GM23338 (cell line): ENCODE results near the gene DYRK1A. TPM values are rescaled to one million over a fixed set of nuclear protein-coding genes. Genes with fewer than 3 reads are reported as not detected.

Experiments
- ATAC-seq: fragments of 200-7000 bp; cut with Tn5 transposase; 3 replicates; pipeline ENCODE4 v1.9.1; 2020
- DNase-seq: peaks from one replicate; pipeline ENCODE4 v3.0.0-alpha.2; 2015; ENCODE audit warnings: low spot score
- H2AFZ ChIP-seq: fragments of 200-600 bp; sonication (generic); 2 replicates; pipeline ENCODE4 v1.8.0; 2016; ENCODE audit warnings: antibody characterized with exemption, mild to moderate bottlenecking, moderate library complexity
- H3F3A ChIP-seq: fragments of 200-600 bp; sonication (generic); replicated peaks from 2 replicates; pipeline ENCODE4 v1.8.0; 2017; ENCODE audit warnings: antibody characterized with exemption, mixed run types, low read depth
- H3K27ac ChIP-seq: fragments of 200-600 bp; sonication (generic); 2 replicates; pipeline ENCODE4 v1.6.1; 2016; ENCODE audit warnings: low read depth
- H3K27me3 ChIP-seq: fragments of 200-600 bp; sonication (generic); 2 replicates; pipeline ENCODE4 v1.8.0; 2016; ENCODE audit warnings: mild to moderate bottlenecking, mixed run types, moderate library complexity; ENCODE audit not compliant: insufficient read depth
- H3K36me3 ChIP-seq: fragments of 200-600 bp; sonication (generic); 2 replicates; pipeline ENCODE4 v1.8.0; 2016; ENCODE audit warnings: mild to moderate bottlenecking; ENCODE audit not compliant: insufficient read depth
- H3K4me1 ChIP-seq: fragments of 200-600 bp; sonication (generic); 2 replicates; pipeline ENCODE4 v1.8.0; 2016; ENCODE audit warnings: mild to moderate bottlenecking, moderate library complexity; ENCODE audit not compliant: insufficient read depth
- H3K4me2 ChIP-seq: fragments of 200-600 bp; sonication (generic); 2 replicates; pipeline ENCODE4 v1.7.1; 2017; ENCODE audit warnings: mixed run types
- H3K4me3 ChIP-seq: fragments of 200-600 bp; sonication (generic); 2 replicates; pipeline ENCODE4 v1.6.1; 2016; ENCODE audit warnings: mixed run types
- H3K79me2 ChIP-seq: fragments of 200-600 bp; sonication (generic); replicated peaks from 2 replicates; pipeline ENCODE4 v1.8.0; 2017; ENCODE audit warnings: mild to moderate bottlenecking; ENCODE audit not compliant: insufficient read depth
- H3K9me2 ChIP-seq: fragments of 200-600 bp; sonication (generic); 2 replicates; pipeline ENCODE4 v1.8.0; 2017; ENCODE audit not compliant: insufficient read depth
- H4K20me1 ChIP-seq: fragments of 200-600 bp; sonication (generic); replicated peaks from 2 replicates; pipeline ENCODE4 v1.8.0; 2017; ENCODE audit warnings: mild to moderate bottlenecking; ENCODE audit not compliant: insufficient read depth
- H3K27ac Mint-ChIP-seq: 2 replicates; pipeline ENCODE4 v1.8.0; 2020; ENCODE audit warnings: inconsistent platforms, mild to moderate bottlenecking, moderate library complexity, mixed read lengths
- H3K27me3 Mint-ChIP-seq: 3 replicates; pipeline ENCODE4 v1.8.0; 2022; ENCODE audit warnings: low read depth, mild to moderate bottlenecking, moderate library complexity, mixed read lengths, inconsistent platforms; ENCODE audit not compliant: insufficient read depth, poor library complexity
- H3K36me3 Mint-ChIP-seq: 3 replicates; pipeline ENCODE4 v1.8.0; 2021; ENCODE audit warnings: low read depth, mild to moderate bottlenecking, inconsistent platforms, moderate library complexity, mixed read lengths
- H3K4me1 Mint-ChIP-seq: 3 replicates; pipeline ENCODE4 v1.8.0; 2020; ENCODE audit warnings: mild to moderate bottlenecking, inconsistent platforms, mixed read lengths
- H3K4me3 Mint-ChIP-seq: 3 replicates; pipeline ENCODE4 v1.8.0; 2021; ENCODE audit warnings: moderate library complexity, mild to moderate bottlenecking, inconsistent platforms, mixed read lengths
- H3K9me3 Mint-ChIP-seq: 3 replicates; pipeline ENCODE4 v1.8.0; 2020; ENCODE audit warnings: moderate library complexity, mild to moderate bottlenecking, inconsistent platforms, mixed read lengths
- CREB1 ChIP-seq: fragments of 250-450 bp; sonication (Bioruptor Pico); IDR thresholded peaks from 2 replicates; pipeline ENCODE4 v1.5.0; 2020; ENCODE audit warnings: low read depth, mild to moderate bottlenecking, moderate library complexity
- CTCF ChIP-seq, 2 experiments: fragments of 200-600 bp in 1 of 2; sonication (generic) in 1 of 2; conservative IDR thresholded peaks; 2 replicates each; pipeline versions ENCODE4 v1.5.1 to v1.6.1; 2016 to 2017; ENCODE audit warnings: antibody characterized with exemption in 2 of 2, low read depth in 2 of 2, mild to moderate bottlenecking in 2 of 2, moderate library complexity in 1 of 2
- ETS1 ChIP-seq: IDR thresholded peaks from 2 replicates; pipeline ENCODE4 v1.6.1; 2016; ENCODE audit warnings: antibody characterized with exemption
- EZH2phosphoT487 ChIP-seq: fragments of 200-600 bp; sonication (generic); IDR thresholded peaks from one replicate; pipeline ENCODE4 v1.8.1; 2018; ENCODE audit warnings: antibody characterized with exemption; ENCODE audit not compliant: unreplicated experiment
- JUNB ChIP-seq: IDR thresholded peaks from one replicate; pipeline ENCODE4 v1.6.1; 2016; ENCODE audit warnings: antibody characterized with exemption; ENCODE audit not compliant: unreplicated experiment
- NANOG ChIP-seq: IDR thresholded peaks from 2 replicates; pipeline ENCODE4 v1.6.1; 2016; ENCODE audit warnings: antibody characterized with exemption, borderline replicate concordance
- POLR2AphosphoS5 ChIP-seq: IDR thresholded peaks from 2 replicates; pipeline ENCODE4 v1.6.1; 2016; ENCODE audit warnings: antibody characterized with exemption, low read depth
- ZNF331 ChIP-seq: fragments of 250-450 bp; sonication (Bioruptor Pico); IDR thresholded peaks from 2 replicates; pipeline ENCODE4 v1.5.0; 2020; ENCODE audit warnings: low read depth, mild to moderate bottlenecking, moderate library complexity
- ZNF462 ChIP-seq: fragments of 250-450 bp; sonication (Bioruptor Pico); IDR thresholded peaks from 2 replicates; pipeline ENCODE4 v1.5.0; 2020; ENCODE audit warnings: mild to moderate bottlenecking, moderate library complexity
- polyA plus RNA-seq: library from polyadenylated mRNA; unstranded; fragments of >200 nt; fragmentation: Nextera tagmentation; extraction: Ambion mirVana; gene quantifications from 2 replicates; pipeline ENCODE4 v1.2.1, GENCODE V29; 2016
- total RNA-seq: library from RNA; depleted of rRNA; stranded (reverse); fragments of >200 nt; shearing (Covaris generic); gene quantifications from 2 replicates; pipeline ENCODE4 v1.2.3, GENCODE V29; 2014

Gene DYRK1A
- total and polyA plus RNA-seq, 2 experiments from 2014 or later, result 10.3 to 84.7 TPM

GRCh38 chr21:37338671-37339551 is 27.7 kb upstream of the DYRK1A start (continued):
- no peak for TF ChIP-seq CTCF (conservative IDR thresholded peaks at IDR 0.05; ENCODE audit: low read depth in 2 of 2)
- no peak for TF ChIP-seq NANOG
- no peak for TF ChIP-seq ETS1
- no peak for TF ChIP-seq ZNF331 (CRISPR knock-in tag)
- TF ChIP-seq EZH2phosphoT487, result no peak
- no peak for TF ChIP-seq JUNB
- no peak for TF ChIP-seq CREB1 (CRISPR knock-in tag)

- Histone ChIP-seq H3K79me2 (no peaks in the 10 kb centered on the region), H3F3A (no peaks in the 10 kb centered on the region), H3K9me2 (no peaks in the 10 kb centered on the region), H3K27me3 (no peaks in the 10 kb centered on the region), H3K4me3 (no peak overlapping the region), H3K4me2 (no peak overlapping the region), H3K4me1 (peaks cover 5% of the 10 kb centered on the region), H3K36me3 (no peaks in the 10 kb centered on the region), H2AFZ (no peak overlapping the region), H4K20me1 (no peaks in the 10 kb centered on the region), H3K27ac (no peak overlapping the region)
- Mint-ChIP-seq H3K4me1 (peaks cover 12% of the 10 kb centered on the region), H3K36me3 (no peaks in the 10 kb centered on the region), H3K4me3 (no peak overlapping the region), H3K27me3 (peaks cover 3% of the 10 kb centered on the region), H3K9me3 (no peaks in the 10 kb centered on the region; the same call in 2 of the 3 replicates), H3K27ac (no peak overlapping the region)
- no peak for ATAC-seq
- DNase-seq, result no peak
- TF ChIP-seq POLR2AphosphoS5, result no peak
- TF ChIP-seq ETS1, result no peak
- TF ChIP-seq CTCF (conservative IDR thresholded peaks at IDR 0.05; ENCODE audit: low read depth in 2 of 2), result no peak
- no peak for TF ChIP-seq NANOG
- no peak for TF ChIP-seq ZNF462 (CRISPR knock-in tag)
Observed at GRCh38 chr21:37339552-37339939, 27.0 kb upstream of the DYRK1A start.
